ENCODE data around the gene ACP1.

- TF ChIP-seq POLR2AphosphoS5 (IDR thresholded peaks at IDR 0.05; ENCODE audit: low read depth, low read length): no peak
- no peak for TF ChIP-seq CTCF (IDR thresholded peaks at IDR 0.05)
Measured at GRCh38 chr2:282371-283263, 17.9 kb downstream of the ACP1 start.

All from Panc1 (cell line).